MM.1S (cell line): ENCODE measurements around the gene TRPM8.

Experiments
- DNase-seq: peaks from one replicate; pipeline ENCODE4 v3.0.0-alpha.2; 2015
- H2AFZ ChIP-seq: fragments of 300-600 bp; sonication (generic); 2 replicates; pipeline ENCODE4 v1.6.0; 2016; ENCODE audit warnings: antibody characterized with exemption, low read length
- H3F3A ChIP-seq: fragments of 300-600 bp; sonication (generic); 2 replicates; pipeline ENCODE4 v1.6.1; 2016; ENCODE audit warnings: mild to moderate bottlenecking, antibody characterized with exemption, low read length, moderate library complexity, mixed read lengths; ENCODE audit not compliant: insufficient read depth
- H3K27ac ChIP-seq: fragments of 300-600 bp; sonication (generic); 2 replicates; pipeline ENCODE4 v1.5.1; 2016; ENCODE audit warnings: mild to moderate bottlenecking, low read length
- H3K27me3 ChIP-seq: fragments of 300-600 bp; sonication (generic); replicated peaks from 2 replicates; pipeline ENCODE4 v1.6.0; 2016; ENCODE audit warnings: low read length; ENCODE audit not compliant: insufficient read depth
- H3K36me3 ChIP-seq: fragments of 300-600 bp; sonication (generic); replicated peaks from 2 replicates; pipeline ENCODE4 v1.6.1; 2016; ENCODE audit warnings: mild to moderate bottlenecking, low read length, mixed read lengths; ENCODE audit not compliant: insufficient read depth
- H3K4me1 ChIP-seq: fragments of 300-600 bp; sonication (generic); 2 replicates; pipeline ENCODE4 v1.6.1; 2016; ENCODE audit warnings: low read length, mixed read lengths
- H3K4me2 ChIP-seq: fragments of 300-600 bp; sonication (generic); 2 replicates; pipeline ENCODE4 v1.6.0; 2016; ENCODE audit warnings: low read depth, low read length
- H3K4me3 ChIP-seq: fragments of 300-600 bp; sonication (generic); 2 replicates; pipeline ENCODE4 v1.5.1; 2016; ENCODE audit warnings: low read length, mixed read lengths
- H3K79me2 ChIP-seq: fragments of 300-600 bp; sonication (generic); 2 replicates; pipeline ENCODE4 v1.6.1; 2016; ENCODE audit warnings: mixed run types, low read length, mixed read lengths
- H3K9ac ChIP-seq: fragments of 300-600 bp; sonication (generic); 2 replicates; pipeline ENCODE4 v1.6.1; 2016; ENCODE audit warnings: low read length, mixed read lengths
- H3K9me2 ChIP-seq: fragments of 300-600 bp; sonication (generic); replicated peaks from 2 replicates; pipeline ENCODE4 v1.6.1; 2016; ENCODE audit warnings: mild to moderate bottlenecking, low read length, mixed read lengths; ENCODE audit not compliant: insufficient read depth
- H3K9me3 ChIP-seq: fragments of 300-600 bp; sonication (generic); replicated peaks from 2 replicates; pipeline ENCODE4 v1.6.1; 2016; ENCODE audit warnings: mild to moderate bottlenecking, low read length, mixed read lengths; ENCODE audit not compliant: insufficient read depth
- H4K20me1 ChIP-seq: fragments of 300-600 bp; sonication (generic); 2 replicates; pipeline ENCODE4 v1.6.1; 2016; ENCODE audit warnings: mild to moderate bottlenecking, low read length, moderate library complexity, mixed read lengths; ENCODE audit not compliant: insufficient read depth
- EZH2 ChIP-seq: fragments of 300-600 bp; sonication (generic); optimal IDR thresholded peaks from 2 replicates; pipeline ENCODE3; 2017; ENCODE audit warnings: low read depth, mild to moderate bottlenecking, antibody characterized with exemption, low read length, mixed read lengths
- EZH2phosphoT487 ChIP-seq: fragments of 300-600 bp; sonication (generic); IDR thresholded peaks from 2 replicates; pipeline ENCODE4 v1.6.1; 2018; ENCODE audit warnings: antibody characterized with exemption, low read length
- TF ChIP-seq, protein P1 (sequence below): fragments of 300-600 bp; sonication (generic); IDR thresholded peaks from 2 replicates; pipeline ENCODE4 v1.5.1; 2016; ENCODE audit warnings: antibody characterized with exemption, low read length, mixed read lengths

TRPM8 gene

GRCh38 chr2:234019896-234020295 is 102.7 kb downstream of the TRPM8 start:
- Histone ChIP-seq H3K27me3 (no peaks in the 10 kb centered on the region), H3K4me2 (no peak overlapping the region), H3K9ac (no peak overlapping the region), H3K4me1 (peaks cover 1% of the 10 kb centered on the region), H2AFZ (no peak overlapping the region), H3K79me2 (no peaks in the 10 kb centered on the region), H3K4me3 (no peak overlapping the region), H3F3A (no peaks in the 10 kb centered on the region), H3K9me2 (no peaks in the 10 kb centered on the region), H4K20me1 (no peaks in the 10 kb centered on the region), H3K36me3 (no peaks in the 10 kb centered on the region), H3K9me3 (no peaks in the 10 kb centered on the region), H3K27ac (no peak overlapping the region)
- TF ChIP-seq EZH2phosphoT487 (no peak), EZH2 (no peak)
- TF ChIP-seq, protein P1, sequence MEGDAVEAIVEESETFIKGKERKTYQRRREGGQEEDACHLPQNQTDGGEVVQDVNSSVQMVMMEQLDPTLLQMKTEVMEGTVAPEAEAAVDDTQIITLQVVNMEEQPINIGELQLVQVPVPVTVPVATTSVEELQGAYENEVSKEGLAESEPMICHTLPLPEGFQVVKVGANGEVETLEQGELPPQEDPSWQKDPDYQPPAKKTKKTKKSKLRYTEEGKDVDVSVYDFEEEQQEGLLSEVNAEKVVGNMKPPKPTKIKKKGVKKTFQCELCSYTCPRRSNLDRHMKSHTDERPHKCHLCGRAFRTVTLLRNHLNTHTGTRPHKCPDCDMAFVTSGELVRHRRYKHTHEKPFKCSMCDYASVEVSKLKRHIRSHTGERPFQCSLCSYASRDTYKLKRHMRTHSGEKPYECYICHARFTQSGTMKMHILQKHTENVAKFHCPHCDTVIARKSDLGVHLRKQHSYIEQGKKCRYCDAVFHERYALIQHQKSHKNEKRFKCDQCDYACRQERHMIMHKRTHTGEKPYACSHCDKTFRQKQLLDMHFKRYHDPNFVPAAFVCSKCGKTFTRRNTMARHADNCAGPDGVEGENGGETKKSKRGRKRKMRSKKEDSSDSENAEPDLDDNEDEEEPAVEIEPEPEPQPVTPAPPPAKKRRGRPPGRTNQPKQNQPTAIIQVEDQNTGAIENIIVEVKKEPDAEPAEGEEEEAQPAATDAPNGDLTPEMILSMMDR, result no peak
- no peak for DNase-seq

GRCh38 chr2:234020332-234020731 is 103.2 kb downstream of the TRPM8 start:
- Histone ChIP-seq H3K9me2 (no peaks in the 10 kb centered on the region), H4K20me1 (no peaks in the 10 kb centered on the region), H3K4me3 (no peak overlapping the region), H3K9me3 (no peaks in the 10 kb centered on the region), H3K79me2 (no peaks in the 10 kb centered on the region), H3K36me3 (no peaks in the 10 kb centered on the region), H3K4me2 (no peak overlapping the region), H3F3A (no peaks in the 10 kb centered on the region), H3K4me1 (peaks cover 5% of the 10 kb centered on the region), H3K9ac (no peak overlapping the region), H3K27me3 (no peaks in the 10 kb centered on the region), H3K27ac (no peak overlapping the region), H2AFZ (no peak overlapping the region)
- TF ChIP-seq, protein P1, result no peak
- TF ChIP-seq EZH2phosphoT487 (no peak), EZH2 (no peak)
- DNase-seq, result no peak

GRCh38 chr2:234022424-234022823 is 105.3 kb downstream of the TRPM8 start:
- H3K9me2 ChIP-seq, result no peaks in the 10 kb centered on the region

More at GRCh38 chr2:234022424-234022823, 105.3 kb downstream of the TRPM8 start:
- peaks cover 14% of the 10 kb centered on the region for H3K4me1 ChIP-seq
- no peak for DNase-seq
- H3K4me3 ChIP-seq, result no peak overlapping the region
- TF ChIP-seq, protein P1, result no peak
- TF ChIP-seq EZH2phosphoT487, result no peak
- no peak for TF ChIP-seq EZH2
- H3F3A ChIP-seq, result peaks cover 6% of the 10 kb centered on the region; the same call in 1 of the 2 replicates
- H4K20me1 ChIP-seq, result no peaks in the 10 kb centered on the region
- H3K27me3 ChIP-seq, result no peaks in the 10 kb centered on the region
- no peaks in the 10 kb centered on the region for H3K9me3 ChIP-seq
- no peak overlapping the region for H3K27ac ChIP-seq
- no peak overlapping the region for H2AFZ ChIP-seq
- no peaks in the 10 kb centered on the region for H3K79me2 ChIP-seq
- no peaks in the 10 kb centered on the region for H3K36me3 ChIP-seq
- H3K9ac ChIP-seq, result no peak overlapping the region
- no peak overlapping the region for H3K4me2 ChIP-seq
